ENCODE results near the gene ISL2.

ISL2 gene

GRCh38 chr15:76320012-76320411 lies 16.6 kb upstream of the ISL2 start:
- Histone ChIP-seq H3K4me3 (ENCODE audit: low read depth, low read length, poor library complexity, severe bottlenecking) (no peak overlapping the region), H3K79me2 (ENCODE audit: insufficient read depth, low read length) (no peaks in the 10 kb centered on the region), H3K9me2 (ENCODE audit: low read depth, low read length) (no peaks in the 10 kb centered on the region), H3F3A (ENCODE audit: insufficient read depth, low read length) (no peaks in the 10 kb centered on the region), H3K4me2 (ENCODE audit: low read length) (no peak overlapping the region), H3K9ac (ENCODE audit: low read length) (no peak overlapping the region), H2AFZ (ENCODE audit: low read length) (no peak overlapping the region), H3K9me3 (ENCODE audit: low read length) (no peaks in the 10 kb centered on the region), H3K27me3 (ENCODE audit: insufficient read depth, low read length) (no peaks in the 10 kb centered on the region), H4K20me1 (ENCODE audit: insufficient read depth, low read length) (no peaks in the 10 kb centered on the region), H3K4me1 (ENCODE audit: insufficient read depth, low read length, severe bottlenecking) (peaks cover 8% of the 10 kb centered on the region), H3K36me3 (ENCODE audit: insufficient read depth, low read length) (no peaks in the 10 kb centered on the region), H3K27ac (ENCODE audit: low read depth, low read length, poor library complexity, severe bottlenecking) (no peak overlapping the region)
- TF ChIP-seq CTCF (IDR thresholded peaks at IDR 0.05; ENCODE audit: low read length), result no peak
- TF ChIP-seq EZH2 (IDR thresholded peaks at IDR 0.05; ENCODE audit: borderline replicate concordance, low read length), result no peak

DNA sequence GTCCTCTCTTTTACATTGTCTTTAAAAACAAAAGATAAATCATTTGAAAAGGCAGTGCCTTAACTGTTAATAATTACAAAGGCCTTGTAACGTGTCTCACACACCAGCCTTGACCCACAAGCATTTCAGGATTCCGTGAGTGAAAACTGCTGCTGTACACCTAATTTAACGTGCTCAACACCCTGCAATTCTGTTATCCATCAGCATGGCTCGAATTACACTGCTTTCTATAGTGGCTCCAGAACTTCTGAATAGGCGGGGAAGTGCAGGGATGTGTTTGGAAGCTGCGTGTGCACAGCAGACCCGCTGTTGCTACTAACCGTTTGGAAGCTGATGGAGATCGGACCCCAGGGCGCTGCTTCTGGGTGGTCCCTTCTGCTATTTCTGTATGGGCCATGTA lies 15.4 kb upstream of the ISL2 start:
- H3K9ac ChIP-seq (ENCODE audit: low read length), result no peak overlapping the region

DNA sequence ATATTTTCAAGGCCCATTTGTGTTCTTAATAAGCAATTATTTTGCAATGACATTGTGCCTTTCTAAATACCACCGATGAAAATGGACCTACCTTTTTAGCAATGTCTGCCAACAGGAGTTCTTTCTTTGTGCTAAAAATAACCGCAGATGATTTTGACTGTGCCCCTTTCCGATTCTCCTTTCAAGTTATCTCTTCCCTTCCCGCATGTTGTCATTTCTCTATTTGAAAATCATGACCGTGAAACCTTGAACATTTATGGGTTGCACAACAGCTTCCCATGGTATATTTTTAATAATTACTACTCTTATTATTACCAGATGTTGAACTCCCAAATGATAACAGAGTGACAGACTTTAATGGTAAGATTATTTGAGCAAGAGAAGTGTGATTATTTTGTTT lies 15.0 kb upstream of the ISL2 start:
- no peak overlapping the region for H3K4me2 ChIP-seq (ENCODE audit: low read length)
- H3K9me3 ChIP-seq (ENCODE audit: low read length), result no peaks in the 10 kb centered on the region
- no peak overlapping the region for H3K9ac ChIP-seq (ENCODE audit: low read length)
- H3K4me3 ChIP-seq (ENCODE audit: low read depth, low read length, poor library complexity, severe bottlenecking), result no peak overlapping the region
- H3K4me1 ChIP-seq (ENCODE audit: insufficient read depth, low read length, severe bottlenecking), result peaks cover 8% of the 10 kb centered on the region
- peaks cover 3% of the 10 kb centered on the region; the same call in 1 of the 2 replicates for H3K27me3 ChIP-seq (ENCODE audit: insufficient read depth, low read length)
- H4K20me1 ChIP-seq (ENCODE audit: insufficient read depth, low read length), result no peaks in the 10 kb centered on the region
- no peaks in the 10 kb centered on the region for H3K79me2 ChIP-seq (ENCODE audit: insufficient read depth, low read length)
- TF ChIP-seq CTCF (IDR thresholded peaks at IDR 0.05; ENCODE audit: low read length) (no peak), EZH2 (IDR thresholded peaks at IDR 0.05; ENCODE audit: borderline replicate concordance, low read length) (no peak)
- H3K9me2 ChIP-seq (ENCODE audit: low read depth, low read length), result no peaks in the 10 kb centered on the region
- H3F3A ChIP-seq (ENCODE audit: insufficient read depth, low read length), result no peaks in the 10 kb centered on the region
- no peaks in the 10 kb centered on the region for H3K36me3 ChIP-seq (ENCODE audit: insufficient read depth, low read length)
- no peak overlapping the region for H3K27ac ChIP-seq (ENCODE audit: low read depth, low read length, poor library complexity, severe bottlenecking)
- H2AFZ ChIP-seq (ENCODE audit: low read length), result no peak overlapping the region

More for the DNA sequence above, 15.4 kb upstream of the ISL2 start:
- H3K79me2 ChIP-seq (ENCODE audit: insufficient read depth, low read length), result no peaks in the 10 kb centered on the region
- H3K9me3 ChIP-seq (ENCODE audit: low read length), result no peaks in the 10 kb centered on the region
- H4K20me1 ChIP-seq (ENCODE audit: insufficient read depth, low read length), result no peaks in the 10 kb centered on the region
- no peak overlapping the region for H2AFZ ChIP-seq (ENCODE audit: low read length)
- no peak overlapping the region for H3K4me2 ChIP-seq (ENCODE audit: low read length)
- peaks cover 3% of the 10 kb centered on the region; the same call in 1 of the 2 replicates for H3K27me3 ChIP-seq (ENCODE audit: insufficient read depth, low read length)
- no peak overlapping the region for H3K4me3 ChIP-seq (ENCODE audit: low read depth, low read length, poor library complexity, severe bottlenecking)
- H3K36me3 ChIP-seq (ENCODE audit: insufficient read depth, low read length), result no peaks in the 10 kb centered on the region
- H3F3A ChIP-seq (ENCODE audit: insufficient read depth, low read length), result no peaks in the 10 kb centered on the region
- no peak for TF ChIP-seq CTCF (IDR thresholded peaks at IDR 0.05; ENCODE audit: low read length)
- H3K4me1 ChIP-seq (ENCODE audit: insufficient read depth, low read length, severe bottlenecking), result peaks cover 8% of the 10 kb centered on the region
- H3K27ac ChIP-seq (ENCODE audit: low read depth, low read length, poor library complexity, severe bottlenecking), result no peak overlapping the region
- no peaks in the 10 kb centered on the region for H3K9me2 ChIP-seq (ENCODE audit: low read depth, low read length)
